A549 (cell line): ENCODE data around the gene RNF215. TPM values are rescaled to one million over a fixed set of nuclear protein-coding genes. Genes with fewer than 3 reads are reported as not detected.

Experiments
- ATAC-seq, 2 experiments: fragments of 200-7000 bp in 1 of 2; fragments of >200 bp in 1 of 2; cut with Nextera tagmentation in 1 of 2; cut with Tn5 transposase in 1 of 2; 3 replicates each; pipeline versions ENCODE4 v1.8.0 to v1.9.1; 2018 to 2020; ENCODE audit warnings: mild to moderate bottlenecking in 1 of 2, moderate library complexity in 1 of 2
- CTCF ChIA-PET: fragments of 300-600 bp; sonication (Branson Sonifier 250); formaldehyde crosslinking; extraction: SDS; loops from one replicate; lab custom pipeline; 2021; ENCODE audit warnings: antibody characterized with exemption, inconsistent platforms; lab: Yijun Ruan, JAX
- POLR2A ChIA-PET: fragments of 350-600 bp; formaldehyde crosslinking; extraction: SDS; loops from one replicate; lab custom pipeline; 2021; ENCODE audit warnings: antibody characterized with exemption, inconsistent platforms; lab: Yijun Ruan, JAX
- DNase-seq, 2 experiments: peaks; one replicate each; pipeline versions ENCODE4 v3.0.0 to v3.0.0-alpha.2; 2011 to 2016; ENCODE audit warnings: low read depth in 1 of 2, low spot score in 1 of 2
- FAIRE-seq: peaks from 2 replicates; lab custom pipeline; 2011; peaks lifted over from hg19 to GRCh38; lab: Jason Lieb, UNC
- H3K27ac ChIP-seq, 2 experiments: fragments of >200 bp; sonication (Bioruptor Twin); formaldehyde crosslinking; 3 replicates each; pipeline ENCODE4 v1.5.1; 2016 to 2017
- H3K4me1 ChIP-seq: fragments of >200 bp; sonication (Bioruptor Twin); formaldehyde crosslinking; 3 replicates; pipeline ENCODE4 v1.6.1; 2016
- H3K4me2 ChIP-seq: fragments of >200 bp; sonication (Bioruptor Twin); formaldehyde crosslinking; 3 replicates; pipeline ENCODE4 v1.6.1; 2016
- H3K4me3 ChIP-seq: fragments of >200 bp; sonication (Bioruptor Twin); formaldehyde crosslinking; 3 replicates; pipeline ENCODE4 v1.5.1; 2016
- H3K9me3 ChIP-seq: fragments of >200 bp; sonication (Bioruptor Twin); formaldehyde crosslinking; 3 replicates; pipeline ENCODE4 v1.6.1; 2016
- BHLHE40 ChIP-seq: IDR thresholded peaks from 2 replicates; pipeline ENCODE4 v1.6.1; 2012; ENCODE audit warnings: low read depth, low read length, inconsistent platforms
- CHD2 ChIP-seq: fragments of 150-350 bp; IDR thresholded peaks from 2 replicates; pipeline ENCODE4 v1.6.1; 2014; ENCODE audit warnings: low read length; ENCODE audit not compliant: partially characterized antibody
- CTCF ChIP-seq: fragments of >200 bp; sonication (Bioruptor Twin); formaldehyde crosslinking; IDR thresholded peaks from 3 replicates; pipeline ENCODE4 v1.5.1; 2016
- EP300 ChIP-seq, 2 experiments: fragments of >200 bp; sonication (Bioruptor Twin); formaldehyde crosslinking; IDR thresholded peaks; 2 replicates in 1 of 2; 3 replicates in 1 of 2; pipeline ENCODE4 v1.6.1; 2016 to 2017
- FOSB ChIP-seq: fragments of 250-450 bp; sonication (Bioruptor Pico); IDR thresholded peaks from 2 replicates; pipeline ENCODE4 v1.5.0; 2020; ENCODE audit warnings: mild to moderate bottlenecking, moderate library complexity
- FOXS1 ChIP-seq: fragments of 250-450 bp; sonication (Bioruptor Pico); IDR thresholded peaks from 2 replicates; pipeline ENCODE4 v1.5.0; 2020; ENCODE audit warnings: mild to moderate bottlenecking, moderate library complexity
- HEYL ChIP-seq: fragments of 250-450 bp; sonication (Bioruptor Pico); IDR thresholded peaks from 2 replicates; pipeline ENCODE4 v1.8.0; 2021; ENCODE audit warnings: mild to moderate bottlenecking, moderate library complexity
- HOXA7 ChIP-seq: fragments of 250-450 bp; sonication (Bioruptor Pico); IDR thresholded peaks from 2 replicates; pipeline ENCODE4 v1.5.0; 2020; ENCODE audit warnings: mild to moderate bottlenecking, moderate library complexity
- HOXB13 ChIP-seq: fragments of 250-450 bp; sonication (Bioruptor Pico); IDR thresholded peaks from 2 replicates; pipeline ENCODE4 v1.5.0; 2020; ENCODE audit warnings: low read depth, mild to moderate bottlenecking, moderate library complexity
- HOXB5 ChIP-seq: fragments of 250-450 bp; sonication (Bioruptor Pico); IDR thresholded peaks from 2 replicates; pipeline ENCODE4 v1.5.0; 2020; ENCODE audit warnings: mild to moderate bottlenecking, moderate library complexity
- JUNB ChIP-seq: fragments of >200 bp; sonication (Bioruptor Twin); formaldehyde crosslinking; IDR thresholded peaks from 2 replicates; pipeline ENCODE4 v1.6.1; 2016
- KDM1A ChIP-seq: fragments of 200-600 bp; sonication (generic); IDR thresholded peaks from 2 replicates; pipeline ENCODE4 v1.6.1; 2016; ENCODE audit warnings: low read depth, mild to moderate bottlenecking
- SMC3 ChIP-seq: fragments of >200 bp; sonication (Bioruptor Twin); formaldehyde crosslinking; IDR thresholded peaks from 3 replicates; pipeline ENCODE4 v1.6.1; 2018; ENCODE audit warnings: inconsistent platforms
- SREBF2 ChIP-seq: fragments of 450-650 bp; IDR thresholded peaks from 2 replicates; pipeline ENCODE4 v1.6.1; 2014; ENCODE audit warnings: mild to moderate bottlenecking, moderate library complexity
- TP53 ChIP-seq: fragments of 250-450 bp; sonication (Bioruptor Pico); IDR thresholded peaks from 2 replicates; pipeline ENCODE4 v1.5.0; 2021; ENCODE audit warnings: mild to moderate bottlenecking, moderate library complexity
- ZNF302 ChIP-seq: fragments of 250-450 bp; sonication (Bioruptor Pico); IDR thresholded peaks from 2 replicates; pipeline ENCODE4 v1.9.0; 2021; ENCODE audit warnings: inconsistent platforms, mild to moderate bottlenecking, moderate library complexity
- ZSCAN20 ChIP-seq: fragments of 250-450 bp; sonication (Bioruptor Pico); IDR thresholded peaks from 2 replicates; pipeline ENCODE4 v1.8.0; 2022; ENCODE audit warnings: mild to moderate bottlenecking, moderate library complexity
- WGBS: methylation state at CpG from one replicate; pipeline ENCODE4 v1.1.6; 2017; ENCODE audit errors: missing lambda C conversion rate; 5-methylcytosine and 5-hydroxymethylcytosine counted together
- polyA plus RNA-seq, 4 experiments: library from polyadenylated mRNA; depleted of rRNA in 3 of 4; stranded (reverse); fragments of >200 nt; fragmentation: RNase III in 1 of 4; extraction: RNeasy Plus Mini Kit Qiagen cat#74134 plus additional on column Dnase treatment in 1 of 4; gene quantifications; 2 replicates in 3 of 4; 3 replicates in 1 of 4; pipeline ENCODE4 v1.2.3, GENCODE V29; 2011 to 2017
- TF ChIP-seq, protein P1 (sequence below): fragments of 250-450 bp; sonication (Bioruptor Pico); IDR thresholded peaks from 2 replicates; pipeline ENCODE4 v1.5.0; 2020; ENCODE audit warnings: low read depth, mild to moderate bottlenecking, moderate library complexity
- TF ChIP-seq, protein P2 (sequence below): IDR thresholded peaks from 2 replicates; pipeline ENCODE4 v1.6.1; 2012

RNF215 gene
- polyA plus RNA-seq, 2 of the 4 experiments (the other 2 are of a cell fraction) = 16.4 to 19.5 TPM

DNA sequence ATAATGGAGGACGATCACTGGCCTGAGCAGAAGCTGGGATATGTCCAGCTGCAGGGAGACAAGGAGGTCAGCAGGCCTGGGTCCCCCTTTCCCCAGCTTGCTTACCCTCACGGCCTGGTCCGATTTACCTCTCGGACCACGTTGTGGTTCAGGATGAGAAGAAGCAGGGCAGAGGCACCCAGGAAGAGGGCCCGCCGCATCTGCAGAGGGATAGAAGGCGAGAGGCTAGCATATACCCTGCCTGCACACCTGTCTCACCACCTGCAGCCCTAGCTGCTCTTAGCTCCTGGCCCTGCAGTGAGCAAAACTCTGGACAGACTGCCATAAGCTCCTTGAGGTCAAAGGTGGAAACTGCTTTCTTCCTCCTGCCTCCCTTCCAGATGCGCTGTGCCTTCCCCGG lies 1.3 kb downstream of the RNF215 start:
- DNase-seq (no peak), ATAC-seq (no peak), FAIRE-seq (no peak)
- POLR2A ChIA-PET = interaction anchor here (0.7 kb wide), 1 partner anchor 150 kb away, joined by 4 read pairs; no protein-coding TSS in a partner anchor
- H3K4me3 ChIP-seq = peak overlapping the region; percentile 70
- no peaks in the 10 kb centered on the region; the same call in 2 of the 3 replicates for H3K4me1 ChIP-seq
- WGBS = 94% methylated on average over 8 of the region's 10 CpGs
- no peak for TF ChIP-seq SREBF2
- TF ChIP-seq, protein P1, sequence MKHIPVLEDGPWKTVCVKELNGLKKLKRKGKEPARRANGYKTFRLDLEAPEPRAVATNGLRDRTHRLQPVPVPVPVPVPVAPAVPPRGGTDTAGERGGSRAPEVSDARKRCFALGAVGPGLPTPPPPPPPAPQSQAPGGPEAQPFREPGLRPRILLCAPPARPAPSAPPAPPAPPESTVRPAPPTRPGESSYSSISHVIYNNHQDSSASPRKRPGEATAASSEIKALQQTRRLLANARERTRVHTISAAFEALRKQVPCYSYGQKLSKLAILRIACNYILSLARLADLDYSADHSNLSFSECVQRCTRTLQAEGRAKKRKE (CRISPR knock-in tag) = no peak
- H3K4me2 ChIP-seq = peak overlapping the region; percentile 92
- peaks cover 9% of the 10 kb centered on the region; the same call in 2 of the 3 replicates for H3K9me3 ChIP-seq
- peak overlapping the region; percentile 96 to 100; a peak in 4 of 6 replicates for H3K27ac ChIP-seq
- CTCF ChIA-PET = interaction anchor here (0.6 to 2.2 kb wide), 7 partner anchors 10 to 278 kb away, joined by 3 to 13 read pairs (median 3); no protein-coding TSS in a partner anchor

DNA sequence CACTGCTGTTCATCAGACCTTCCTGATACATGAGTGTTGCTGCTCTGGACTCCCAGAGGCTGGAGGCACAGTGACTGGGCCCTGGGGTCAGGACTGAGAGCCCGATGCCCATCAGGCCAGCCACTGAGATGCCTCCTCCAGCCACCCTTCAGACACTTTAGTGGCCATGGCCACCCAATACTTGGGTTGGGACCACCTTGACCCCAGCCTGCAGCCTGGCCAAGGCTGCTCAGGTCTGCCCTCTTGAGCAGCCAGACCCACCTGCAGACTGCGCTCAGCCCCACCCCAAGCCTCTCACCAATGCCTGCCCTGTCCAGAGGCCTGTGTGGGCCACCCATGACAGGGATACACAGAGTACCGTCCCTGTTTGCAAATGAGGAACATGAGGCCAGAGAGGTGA lies 4.2 kb downstream of the RNF215 start:
- DNase-seq = no peak
- no peaks in the 10 kb centered on the region for H3K9me3 ChIP-seq
- FAIRE-seq = no peak
- WGBS = no CpG with 5 or more reads among the region's 3 CpGs
- no peak overlapping the region for H3K4me3 ChIP-seq
- H3K27ac ChIP-seq = no peak overlapping the region
- H3K4me1 ChIP-seq = no peaks in the 10 kb centered on the region; the same call in 2 of the 3 replicates
- H3K4me2 ChIP-seq = no peak overlapping the region
- no peak for TF ChIP-seq ZSCAN20
- TF ChIP-seq HEYL (CRISPR knock-in tag) = no peak
- no peak for TF ChIP-seq HOXB13 (CRISPR knock-in tag)
- TF ChIP-seq ZNF302 (CRISPR knock-in tag) = no peak
- TF ChIP-seq FOSB (CRISPR knock-in tag) = no peak
- no peak for TF ChIP-seq TP53 (CRISPR knock-in tag)
- no peak for TF ChIP-seq CHD2
- no peak for TF ChIP-seq HOXB5
- no peak for TF ChIP-seq KDM1A
- TF ChIP-seq, protein P2, sequence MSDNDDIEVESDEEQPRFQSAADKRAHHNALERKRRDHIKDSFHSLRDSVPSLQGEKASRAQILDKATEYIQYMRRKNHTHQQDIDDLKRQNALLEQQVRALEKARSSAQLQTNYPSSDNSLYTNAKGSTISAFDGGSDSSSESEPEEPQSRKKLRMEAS = no peak
- TF ChIP-seq, protein P1 (CRISPR knock-in tag) = no peak
- CTCF ChIA-PET = interaction anchor here (0.9 kb wide), 1 partner anchor 41 kb away, joined by 3 read pairs; no protein-coding TSS in a partner anchor
- no peak for ATAC-seq
- POLR2A ChIA-PET = no interaction called here

DNA sequence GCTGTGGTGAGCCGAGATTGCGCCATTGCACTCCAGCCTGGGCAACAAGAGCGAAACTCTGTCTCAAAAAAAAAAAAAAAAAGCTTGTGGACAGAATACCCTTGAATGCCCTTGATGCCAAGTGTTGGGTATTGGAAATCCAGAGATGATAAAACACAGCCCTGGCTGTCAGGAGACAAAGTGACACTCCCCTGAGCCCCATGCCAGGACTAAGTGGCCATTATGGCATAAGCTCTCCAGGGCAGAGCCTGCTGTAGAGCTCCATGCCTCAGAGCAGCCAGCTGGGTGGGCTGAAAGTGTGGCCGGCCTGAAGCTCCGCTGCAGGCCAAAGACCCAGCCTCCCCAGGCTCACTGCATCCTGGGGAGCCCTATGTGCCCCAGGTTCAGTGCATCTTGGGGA lies 4.9 kb downstream of the RNF215 start:
- TF ChIP-seq FOXS1 (no peak), EP300 (IDR thresholded peaks at IDR 0.05) (no peak), CTCF (no peak), BHLHE40 (no peak), JUNB (no peak), HOXA7 (CRISPR knock-in tag) (no peak), ZNF302 (CRISPR knock-in tag) (no peak), SREBF2 (no peak), CHD2 (no peak), SMC3 (no peak)
- DNase-seq = no peak
- CTCF ChIA-PET = interaction anchor here (0.5 to 0.9 kb wide), 2 partner anchors 42 to 230 kb away, joined by 3 read pairs; no protein-coding TSS in a partner anchor
- Histone ChIP-seq H3K4me2 (no peak overlapping the region), H3K27ac (no peak overlapping the region), H3K9me3 (no peaks in the 10 kb centered on the region), H3K4me1 (no peaks in the 10 kb centered on the region; the same call in 2 of the 3 replicates), H3K4me3 (no peak overlapping the region)
- POLR2A ChIA-PET = interaction anchor here (0.6 kb wide), 1 partner anchor 94 kb away, joined by 3 read pairs; no protein-coding TSS in a partner anchor
- FAIRE-seq = no peak
- ATAC-seq = no peak
- 94% methylated on average over 4 of the region's 5 CpGs for WGBS
